SK-N-SH (cell line): Measurements from ENCODE around the gene BABAM2. TPM values are rescaled to one million over a fixed set of nuclear protein-coding genes. Genes with fewer than 3 reads are reported as not detected.
A peak's percentile ranks its signal among the peaks of the same experiment; 100 is the strongest.

Source experiments
- CTCF ChIA-PET: fragments of 300-600, 350-600 bp; formaldehyde crosslinking; extraction: SDS; loops from one replicate; lab custom pipeline; 2021; lab: Yijun Ruan, JAX
- POLR2A ChIA-PET: fragments of 350-600 bp; sonication (Branson Sonifier 250); formaldehyde crosslinking; extraction: SDS; loops from one replicate; lab custom pipeline; 2020; ENCODE audit warnings: antibody characterized with exemption, inconsistent platforms; lab: Yijun Ruan, JAX
- DNase-seq: peaks from one replicate; pipeline ENCODE4 v3.0.0; 2012
- H2AFZ ChIP-seq: fragments of 200-600 bp; sonication (generic); 2 replicates; pipeline ENCODE4 v1.8.1; 2016; ENCODE audit warnings: antibody characterized with exemption, mild to moderate bottlenecking, low read depth
- H3F3A ChIP-seq: fragments of 200-600 bp; sonication (generic); replicated peaks from 2 replicates; pipeline ENCODE3; 2016; ENCODE audit warnings: antibody characterized with exemption, mild to moderate bottlenecking; ENCODE audit not compliant: insufficient read depth
- H3K27ac ChIP-seq, 2 experiments: fragments of 200-500 bp in 1 of 2; fragments of 200-600 bp in 1 of 2; sonication (Bioruptor generic) in 1 of 2; sonication (generic), shearing (Covaris generic) in 1 of 2; 2 replicates each; pipeline versions ENCODE4 v1.5.1 to v1.6.1; 2014 to 2016; ENCODE audit warnings: low read depth in 2 of 2, inconsistent platforms in 1 of 2, low read length in 1 of 2, mild to moderate bottlenecking in 1 of 2, mixed read lengths in 1 of 2
- H3K27me3 ChIP-seq: fragments of 200-600 bp; sonication (generic), shearing (Covaris generic); 2 replicates; pipeline ENCODE4 v1.6.1; 2016; ENCODE audit warnings: mixed run types; ENCODE audit not compliant: insufficient read depth
- H3K36me3 ChIP-seq, 2 experiments: fragments of 200-500 bp in 1 of 2; fragments of 200-600 bp in 1 of 2; sonication (Bioruptor generic) in 1 of 2; sonication (generic) in 1 of 2; replicated peaks in 1 of 2; 2 replicates each; pipeline versions ENCODE3 to v1.5.1; 2014 to 2016; ENCODE audit warnings: low read length in 1 of 2, mild to moderate bottlenecking in 1 of 2; ENCODE audit not compliant: insufficient read depth in 2 of 2, control insufficient read depth in 1 of 2
- H3K4me1 ChIP-seq, 2 experiments: fragments of 200-500 bp in 1 of 2; fragments of 200-600 bp in 1 of 2; sonication (Bioruptor generic) in 1 of 2; sonication (generic), shearing (Covaris generic) in 1 of 2; 2 replicates each; pipeline versions ENCODE4 v1.5.1 to v1.6.1; 2014 to 2016; ENCODE audit warnings: low read depth in 1 of 2, low read length in 1 of 2, mixed run types in 1 of 2; ENCODE audit not compliant: insufficient read depth in 2 of 2, control insufficient read depth in 1 of 2
- H3K4me2 ChIP-seq: fragments of 200-600 bp; sonication (generic), shearing (Covaris generic); 2 replicates; pipeline ENCODE4 v1.6.1; 2017; ENCODE audit warnings: mixed run types
- H3K4me3 ChIP-seq, 2 experiments: fragments of 200-500 bp in 1 of 2; fragments of 200-600 bp in 1 of 2; sonication (Bioruptor generic) in 1 of 2; sonication (generic), shearing (Covaris generic) in 1 of 2; 2 replicates each; pipeline versions ENCODE4 v1.5.1 to v1.8.1; 2014 to 2016; ENCODE audit warnings: low read depth in 2 of 2, inconsistent platforms in 1 of 2, low read length in 1 of 2, mild to moderate bottlenecking in 1 of 2, mixed read lengths in 1 of 2, moderate library complexity in 1 of 2
- H3K79me2 ChIP-seq: fragments of 200-600 bp; sonication (generic); 2 replicates; pipeline ENCODE4 v1.8.1; 2017; ENCODE audit warnings: mild to moderate bottlenecking; ENCODE audit not compliant: insufficient read depth
- H3K9ac ChIP-seq: fragments of 200-600 bp; sonication (generic); 2 replicates; pipeline ENCODE4 v1.6.1; 2017; ENCODE audit warnings: mixed run types
- H3K9me2 ChIP-seq: fragments of 200-600 bp; sonication (generic); 2 replicates; pipeline ENCODE4 v1.6.1; 2017; ENCODE audit warnings: mixed run types
- H3K9me3 ChIP-seq: fragments of 200-600 bp; sonication (generic); 2 replicates; pipeline ENCODE4 v1.6.1; 2017; ENCODE audit warnings: mixed run types, mild to moderate bottlenecking, moderate library complexity
- H4K20me1 ChIP-seq: fragments of 200-600 bp; sonication (generic); 2 replicates; pipeline ENCODE4 v1.6.1; 2017; ENCODE audit warnings: mild to moderate bottlenecking, mixed run types; ENCODE audit not compliant: insufficient read depth
- FOXJ3 ChIP-seq: sonication (generic); formaldehyde crosslinking; IDR thresholded peaks from 2 replicates; pipeline ENCODE4 v1.5.1; 2020; ENCODE audit warnings: mild to moderate bottlenecking, missing genetic modification reagents
- GABPA ChIP-seq: IDR thresholded peaks from 2 replicates; pipeline ENCODE4 v1.4.0; 2012; ENCODE audit warnings: low read depth, mild to moderate bottlenecking
- IRF3 ChIP-seq: fragments of 150-350 bp; IDR thresholded peaks from 2 replicates; pipeline ENCODE4 v1.6.1; 2016; ENCODE audit warnings: mild to moderate bottlenecking, low read depth, low read length
- JUND ChIP-seq: IDR thresholded peaks from 2 replicates; pipeline ENCODE4 v1.4.0; 2012
- MXI1 ChIP-seq: IDR thresholded peaks from 2 replicates; pipeline ENCODE4 v1.6.1; 2012; ENCODE audit warnings: mild to moderate bottlenecking, low read depth, low read length, improper control_type of control experiment
- RAD21 ChIP-seq: IDR thresholded peaks from 2 replicates; pipeline ENCODE4 v1.6.1; 2012; ENCODE audit warnings: mild to moderate bottlenecking, low read length
- RCOR1 ChIP-seq: fragments of 150-350 bp; IDR thresholded peaks from 2 replicates; pipeline ENCODE4 v1.6.1; 2017; ENCODE audit warnings: antibody characterized with exemption, low read length
- REST ChIP-seq: IDR thresholded peaks from 2 replicates; pipeline ENCODE4 v1.6.1; 2012; ENCODE audit warnings: mild to moderate bottlenecking, low read depth, low read length, moderate library complexity
- RXRA ChIP-seq: IDR thresholded peaks from 2 replicates; pipeline ENCODE4 v1.4.0; 2012; ENCODE audit warnings: low read depth, mild to moderate bottlenecking, borderline replicate concordance
- TAF1 ChIP-seq: IDR thresholded peaks from 2 replicates; pipeline ENCODE4 v1.6.1; 2012; ENCODE audit warnings: low read depth, mild to moderate bottlenecking, low read length, moderate library complexity, borderline replicate concordance
- TCF12 ChIP-seq: IDR thresholded peaks from 2 replicates; pipeline ENCODE4 v1.4.0; 2012
- TEAD4 ChIP-seq: IDR thresholded peaks from 2 replicates; pipeline ENCODE4 v1.4.0; 2012; ENCODE audit warnings: mild to moderate bottlenecking, borderline replicate concordance; ENCODE audit not compliant: insufficient read depth
- YY1 ChIP-seq: IDR thresholded peaks from 2 replicates; pipeline ENCODE4 v1.4.0; 2012; ENCODE audit warnings: low read depth, mild to moderate bottlenecking
- WGBS: methylation state at CpG from one replicate; pipeline ENCODE4 v1.1.6; 2017; ENCODE audit warnings: low lambda C conversion rate; 5-methylcytosine and 5-hydroxymethylcytosine counted together
- polyA plus RNA-seq, 3 experiments: library from polyadenylated mRNA; depleted of rRNA; stranded (reverse); fragments of >200 nt; gene quantifications; 2 replicates each; pipeline ENCODE4 v1.2.3, GENCODE V29; 2012
- TF ChIP-seq, protein P1 (sequence below): fragments of 150-350 bp; IDR thresholded peaks from 2 replicates; pipeline ENCODE4 v1.6.1; 2017; ENCODE audit warnings: antibody characterized with exemption, low read length, low read depth, borderline replicate concordance
- TF ChIP-seq, protein P2 (sequence below): IDR thresholded peaks from 2 replicates; pipeline ENCODE4; 2012

Gene BABAM2
- polyA plus RNA-seq, 1 of the 3 experiments (the other 2 are of a cell fraction), result 34.0 TPM

DNA sequence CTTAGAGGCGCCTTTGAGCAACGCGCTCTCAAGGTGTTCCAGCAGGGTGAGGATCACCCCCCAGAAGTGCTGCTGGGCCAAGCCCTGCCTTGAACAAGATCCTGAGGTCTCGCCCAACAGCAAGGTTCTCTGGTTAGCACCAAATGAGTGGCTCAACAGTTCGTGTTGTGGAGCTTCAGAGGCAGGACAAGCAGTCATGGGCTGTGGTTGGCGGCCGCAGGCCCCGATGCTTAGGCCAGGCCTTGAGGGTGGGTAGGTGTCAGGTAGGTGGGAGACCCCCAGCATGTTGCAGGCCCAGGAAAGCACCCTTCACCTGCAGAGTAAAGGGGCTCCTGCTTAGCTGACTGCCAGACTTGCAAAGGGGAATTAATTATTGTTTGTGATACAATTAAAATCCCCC lies 431.9 kb downstream of the BABAM2 start:
- H4K20me1 ChIP-seq, result no peaks in the 10 kb centered on the region
- H3K9me2 ChIP-seq, result no peaks in the 10 kb centered on the region
- no peaks in the 10 kb centered on the region for H3K9me3 ChIP-seq
- whole genome bisulfite sequencing, result 94% methylated on average over 8 of the region's 8 CpGs
- ChIA-PET POLR2A (interaction anchor here (1.6 kb wide), 1 partner anchor 33 kb away, joined by 4 read pairs; no protein-coding TSS in a partner anchor), CTCF (no interaction called here)
- no peaks in the 10 kb centered on the region for H3K79me2 ChIP-seq
- H3K36me3 ChIP-seq, result no peaks in the 10 kb centered on the region
- peak; percentile 6 for DNase-seq
- no peaks in the 10 kb centered on the region for H3K27me3 ChIP-seq
- H3K27ac ChIP-seq, result no peak overlapping the region
- H3F3A ChIP-seq, result no peaks in the 10 kb centered on the region
- TF ChIP-seq GABPA (no peak), FOXJ3 (CRISPR knock-in tag) (no peak), MXI1 (no peak), TCF12 (no peak), RCOR1 (no peak), YY1 (no peak), IRF3 (no peak), RAD21 (no peak), TEAD4 (no peak), REST (no peak), RXRA (no peak), TAF1 (no peak), JUND (no peak)
- TF ChIP-seq, protein P1, sequence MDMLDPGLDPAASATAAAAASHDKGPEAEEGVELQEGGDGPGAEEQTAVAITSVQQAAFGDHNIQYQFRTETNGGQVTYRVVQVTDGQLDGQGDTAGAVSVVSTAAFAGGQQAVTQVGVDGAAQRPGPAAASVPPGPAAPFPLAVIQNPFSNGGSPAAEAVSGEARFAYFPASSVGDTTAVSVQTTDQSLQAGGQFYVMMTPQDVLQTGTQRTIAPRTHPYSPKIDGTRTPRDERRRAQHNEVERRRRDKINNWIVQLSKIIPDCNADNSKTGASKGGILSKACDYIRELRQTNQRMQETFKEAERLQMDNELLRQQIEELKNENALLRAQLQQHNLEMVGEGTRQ, result no peak
- TF ChIP-seq, protein P2, sequence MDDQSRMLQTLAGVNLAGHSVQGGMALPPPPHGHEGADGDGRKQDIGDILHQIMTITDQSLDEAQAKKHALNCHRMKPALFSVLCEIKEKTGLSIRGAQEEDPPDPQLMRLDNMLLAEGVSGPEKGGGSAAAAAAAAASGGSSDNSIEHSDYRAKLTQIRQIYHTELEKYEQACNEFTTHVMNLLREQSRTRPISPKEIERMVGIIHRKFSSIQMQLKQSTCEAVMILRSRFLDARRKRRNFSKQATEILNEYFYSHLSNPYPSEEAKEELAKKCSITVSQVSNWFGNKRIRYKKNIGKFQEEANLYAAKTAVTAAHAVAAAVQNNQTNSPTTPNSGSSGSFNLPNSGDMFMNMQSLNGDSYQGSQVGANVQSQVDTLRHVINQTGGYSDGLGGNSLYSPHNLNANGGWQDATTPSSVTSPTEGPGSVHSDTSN, result no peak
- no peak overlapping the region for H3K9ac ChIP-seq
- no peak overlapping the region for H3K4me2 ChIP-seq
- H3K4me1 ChIP-seq, result peaks cover 0 to 28% of the 10 kb centered on the region in 2 experiments; a peak in 2 of 4 replicates
- no peak overlapping the region for H3K4me3 ChIP-seq
- H2AFZ ChIP-seq, result no peak overlapping the region
